Measurements from ENCODE around the gene C6orf132. TPM values are rescaled to one million over a fixed set of nuclear protein-coding genes. Genes with fewer than 3 reads are reported as not detected.

The C6orf132 gene
- total and polyA plus RNA-seq, 9 of the 15 experiments (the other 6 are each of a cell fraction or from before 2014, with no cell fraction given), result 0.06 to 0.35 (median 0.14) TPM

- TF ChIP-seq MLLT1 (IDR thresholded peaks at IDR 0.05) (peak in 1 of 2 experiments; percentile 11; a peak in 1 of 4 replicates), FOXA1 (IDR thresholded peaks at IDR 0.05; ENCODE audit: borderline replicate concordance) (no peak), JUND (IDR thresholded peaks at IDR 0.05; ENCODE audit: borderline replicate concordance, low read depth, low read length) (no peak), JUND (tag; IDR thresholded peaks at IDR 0.05; ENCODE audit: borderline replicate concordance, low read depth, low read length) (no peak)
- TF ChIP-seq, protein P1, sequence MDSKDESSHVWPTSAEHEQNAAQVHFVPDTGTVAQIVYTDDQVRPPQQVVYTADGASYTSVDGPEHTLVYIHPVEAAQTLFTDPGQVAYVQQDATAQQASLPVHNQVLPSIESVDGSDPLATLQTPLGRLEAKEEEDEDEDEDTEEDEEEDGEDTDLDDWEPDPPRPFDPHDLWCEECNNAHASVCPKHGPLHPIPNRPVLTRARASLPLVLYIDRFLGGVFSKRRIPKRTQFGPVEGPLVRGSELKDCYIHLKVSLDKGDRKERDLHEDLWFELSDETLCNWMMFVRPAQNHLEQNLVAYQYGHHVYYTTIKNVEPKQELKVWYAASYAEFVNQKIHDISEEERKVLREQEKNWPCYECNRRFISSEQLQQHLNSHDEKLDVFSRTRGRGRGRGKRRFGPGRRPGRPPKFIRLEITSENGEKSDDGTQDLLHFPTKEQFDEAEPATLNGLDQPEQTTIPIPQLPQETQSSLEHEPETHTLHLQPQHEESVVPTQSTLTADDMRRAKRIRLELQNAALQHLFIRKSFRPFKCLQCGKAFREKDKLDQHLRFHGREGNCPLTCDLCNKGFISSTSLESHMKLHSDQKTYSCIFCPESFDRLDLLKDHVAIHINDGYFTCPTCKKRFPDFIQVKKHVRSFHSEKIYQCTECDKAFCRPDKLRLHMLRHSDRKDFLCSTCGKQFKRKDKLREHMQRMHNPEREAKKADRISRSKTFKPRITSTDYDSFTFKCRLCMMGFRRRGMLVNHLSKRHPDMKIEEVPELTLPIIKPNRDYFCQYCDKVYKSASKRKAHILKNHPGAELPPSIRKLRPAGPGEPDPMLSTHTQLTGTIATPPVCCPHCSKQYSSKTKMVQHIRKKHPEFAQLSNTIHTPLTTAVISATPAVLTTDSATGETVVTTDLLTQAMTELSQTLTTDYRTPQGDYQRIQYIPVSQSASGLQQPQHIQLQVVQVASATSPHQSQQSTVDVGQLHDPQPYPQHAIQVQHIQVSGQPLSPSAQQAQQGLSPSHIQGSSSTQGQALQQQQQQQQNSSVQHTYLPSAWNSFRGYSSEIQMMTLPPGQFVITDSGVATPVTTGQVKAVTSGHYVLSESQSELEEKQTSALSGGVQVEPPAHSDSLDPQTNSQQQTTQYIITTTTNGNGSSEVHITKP (IDR thresholded peaks at IDR 0.05; ENCODE audit: partially characterized antibody), result no peak
- TF ChIP-seq, protein P2, sequence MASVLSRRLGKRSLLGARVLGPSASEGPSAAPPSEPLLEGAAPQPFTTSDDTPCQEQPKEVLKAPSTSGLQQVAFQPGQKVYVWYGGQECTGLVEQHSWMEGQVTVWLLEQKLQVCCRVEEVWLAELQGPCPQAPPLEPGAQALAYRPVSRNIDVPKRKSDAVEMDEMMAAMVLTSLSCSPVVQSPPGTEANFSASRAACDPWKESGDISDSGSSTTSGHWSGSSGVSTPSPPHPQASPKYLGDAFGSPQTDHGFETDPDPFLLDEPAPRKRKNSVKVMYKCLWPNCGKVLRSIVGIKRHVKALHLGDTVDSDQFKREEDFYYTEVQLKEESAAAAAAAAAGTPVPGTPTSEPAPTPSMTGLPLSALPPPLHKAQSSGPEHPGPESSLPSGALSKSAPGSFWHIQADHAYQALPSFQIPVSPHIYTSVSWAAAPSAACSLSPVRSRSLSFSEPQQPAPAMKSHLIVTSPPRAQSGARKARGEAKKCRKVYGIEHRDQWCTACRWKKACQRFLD (CRISPR knock-in tag; IDR thresholded peaks at IDR 0.05), result no peak
- TF ChIP-seq, protein P3, sequence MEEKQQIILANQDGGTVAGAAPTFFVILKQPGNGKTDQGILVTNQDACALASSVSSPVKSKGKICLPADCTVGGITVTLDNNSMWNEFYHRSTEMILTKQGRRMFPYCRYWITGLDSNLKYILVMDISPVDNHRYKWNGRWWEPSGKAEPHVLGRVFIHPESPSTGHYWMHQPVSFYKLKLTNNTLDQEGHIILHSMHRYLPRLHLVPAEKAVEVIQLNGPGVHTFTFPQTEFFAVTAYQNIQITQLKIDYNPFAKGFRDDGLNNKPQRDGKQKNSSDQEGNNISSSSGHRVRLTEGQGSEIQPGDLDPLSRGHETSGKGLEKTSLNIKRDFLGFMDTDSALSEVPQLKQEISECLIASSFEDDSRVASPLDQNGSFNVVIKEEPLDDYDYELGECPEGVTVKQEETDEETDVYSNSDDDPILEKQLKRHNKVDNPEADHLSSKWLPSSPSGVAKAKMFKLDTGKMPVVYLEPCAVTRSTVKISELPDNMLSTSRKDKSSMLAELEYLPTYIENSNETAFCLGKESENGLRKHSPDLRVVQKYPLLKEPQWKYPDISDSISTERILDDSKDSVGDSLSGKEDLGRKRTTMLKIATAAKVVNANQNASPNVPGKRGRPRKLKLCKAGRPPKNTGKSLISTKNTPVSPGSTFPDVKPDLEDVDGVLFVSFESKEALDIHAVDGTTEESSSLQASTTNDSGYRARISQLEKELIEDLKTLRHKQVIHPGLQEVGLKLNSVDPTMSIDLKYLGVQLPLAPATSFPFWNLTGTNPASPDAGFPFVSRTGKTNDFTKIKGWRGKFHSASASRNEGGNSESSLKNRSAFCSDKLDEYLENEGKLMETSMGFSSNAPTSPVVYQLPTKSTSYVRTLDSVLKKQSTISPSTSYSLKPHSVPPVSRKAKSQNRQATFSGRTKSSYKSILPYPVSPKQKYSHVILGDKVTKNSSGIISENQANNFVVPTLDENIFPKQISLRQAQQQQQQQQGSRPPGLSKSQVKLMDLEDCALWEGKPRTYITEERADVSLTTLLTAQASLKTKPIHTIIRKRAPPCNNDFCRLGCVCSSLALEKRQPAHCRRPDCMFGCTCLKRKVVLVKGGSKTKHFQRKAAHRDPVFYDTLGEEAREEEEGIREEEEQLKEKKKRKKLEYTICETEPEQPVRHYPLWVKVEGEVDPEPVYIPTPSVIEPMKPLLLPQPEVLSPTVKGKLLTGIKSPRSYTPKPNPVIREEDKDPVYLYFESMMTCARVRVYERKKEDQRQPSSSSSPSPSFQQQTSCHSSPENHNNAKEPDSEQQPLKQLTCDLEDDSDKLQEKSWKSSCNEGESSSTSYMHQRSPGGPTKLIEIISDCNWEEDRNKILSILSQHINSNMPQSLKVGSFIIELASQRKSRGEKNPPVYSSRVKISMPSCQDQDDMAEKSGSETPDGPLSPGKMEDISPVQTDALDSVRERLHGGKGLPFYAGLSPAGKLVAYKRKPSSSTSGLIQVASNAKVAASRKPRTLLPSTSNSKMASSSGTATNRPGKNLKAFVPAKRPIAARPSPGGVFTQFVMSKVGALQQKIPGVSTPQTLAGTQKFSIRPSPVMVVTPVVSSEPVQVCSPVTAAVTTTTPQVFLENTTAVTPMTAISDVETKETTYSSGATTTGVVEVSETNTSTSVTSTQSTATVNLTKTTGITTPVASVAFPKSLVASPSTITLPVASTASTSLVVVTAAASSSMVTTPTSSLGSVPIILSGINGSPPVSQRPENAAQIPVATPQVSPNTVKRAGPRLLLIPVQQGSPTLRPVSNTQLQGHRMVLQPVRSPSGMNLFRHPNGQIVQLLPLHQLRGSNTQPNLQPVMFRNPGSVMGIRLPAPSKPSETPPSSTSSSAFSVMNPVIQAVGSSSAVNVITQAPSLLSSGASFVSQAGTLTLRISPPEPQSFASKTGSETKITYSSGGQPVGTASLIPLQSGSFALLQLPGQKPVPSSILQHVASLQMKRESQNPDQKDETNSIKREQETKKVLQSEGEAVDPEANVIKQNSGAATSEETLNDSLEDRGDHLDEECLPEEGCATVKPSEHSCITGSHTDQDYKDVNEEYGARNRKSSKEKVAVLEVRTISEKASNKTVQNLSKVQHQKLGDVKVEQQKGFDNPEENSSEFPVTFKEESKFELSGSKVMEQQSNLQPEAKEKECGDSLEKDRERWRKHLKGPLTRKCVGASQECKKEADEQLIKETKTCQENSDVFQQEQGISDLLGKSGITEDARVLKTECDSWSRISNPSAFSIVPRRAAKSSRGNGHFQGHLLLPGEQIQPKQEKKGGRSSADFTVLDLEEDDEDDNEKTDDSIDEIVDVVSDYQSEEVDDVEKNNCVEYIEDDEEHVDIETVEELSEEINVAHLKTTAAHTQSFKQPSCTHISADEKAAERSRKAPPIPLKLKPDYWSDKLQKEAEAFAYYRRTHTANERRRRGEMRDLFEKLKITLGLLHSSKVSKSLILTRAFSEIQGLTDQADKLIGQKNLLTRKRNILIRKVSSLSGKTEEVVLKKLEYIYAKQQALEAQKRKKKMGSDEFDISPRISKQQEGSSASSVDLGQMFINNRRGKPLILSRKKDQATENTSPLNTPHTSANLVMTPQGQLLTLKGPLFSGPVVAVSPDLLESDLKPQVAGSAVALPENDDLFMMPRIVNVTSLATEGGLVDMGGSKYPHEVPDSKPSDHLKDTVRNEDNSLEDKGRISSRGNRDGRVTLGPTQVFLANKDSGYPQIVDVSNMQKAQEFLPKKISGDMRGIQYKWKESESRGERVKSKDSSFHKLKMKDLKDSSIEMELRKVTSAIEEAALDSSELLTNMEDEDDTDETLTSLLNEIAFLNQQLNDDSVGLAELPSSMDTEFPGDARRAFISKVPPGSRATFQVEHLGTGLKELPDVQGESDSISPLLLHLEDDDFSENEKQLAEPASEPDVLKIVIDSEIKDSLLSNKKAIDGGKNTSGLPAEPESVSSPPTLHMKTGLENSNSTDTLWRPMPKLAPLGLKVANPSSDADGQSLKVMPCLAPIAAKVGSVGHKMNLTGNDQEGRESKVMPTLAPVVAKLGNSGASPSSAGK (IDR thresholded peaks at IDR 0.05), result no peak
Measured at GRCh38 chr6:42090819-42091717, 51.4 kb downstream of the C6orf132 start (continued).

All from K562 (cell line).